GM18502 (cell line): ENCODE results near the gene CPEB1.

Experiments used
- ATAC-seq: cut with Tn5 transposase; IDR thresholded peaks from one replicate; pipeline ENCODE4 v1.9.1; 2021; ENCODE audit warnings: mild to moderate bottlenecking; ENCODE audit not compliant: unreplicated experiment, poor library complexity

Gene CPEB1

DNA sequence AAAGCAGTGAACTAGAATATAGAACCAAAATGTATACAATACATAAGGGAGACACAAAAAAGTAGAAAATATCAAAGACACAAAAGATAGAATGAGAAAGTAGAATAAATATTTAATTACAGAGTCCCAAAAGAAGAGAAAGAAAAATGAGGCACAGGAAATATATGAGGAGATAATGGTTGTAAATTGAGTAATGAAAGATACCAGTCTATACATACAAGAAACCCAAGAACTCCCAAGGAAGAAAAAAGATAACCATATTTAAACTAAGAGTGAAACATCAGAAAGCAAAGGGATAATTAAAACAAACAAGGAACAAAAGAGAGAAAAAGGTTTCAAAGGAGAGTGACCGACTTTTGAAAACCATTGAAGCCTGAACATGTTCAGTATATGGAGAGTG is 47.3 kb downstream of the CPEB1 start:
- ATAC-seq: no peak

DNA sequence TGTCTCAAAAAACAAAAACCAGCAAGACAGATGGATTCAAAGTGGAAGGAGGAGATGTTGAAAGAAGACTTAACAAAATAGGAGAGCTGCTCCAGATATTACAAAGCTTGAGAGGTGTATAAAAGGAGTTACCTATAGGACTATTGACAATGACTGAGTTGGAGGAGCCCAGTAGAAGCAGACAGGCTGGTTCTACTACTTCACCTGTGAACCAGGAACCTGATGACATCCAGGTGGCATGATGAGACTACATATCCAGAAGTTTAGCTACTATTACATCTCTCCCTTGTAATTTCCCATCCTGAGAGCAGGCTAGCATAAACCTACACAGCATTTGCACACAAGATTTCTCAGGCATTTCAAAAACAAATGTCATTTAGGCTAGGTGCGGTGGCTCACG is 49.3 kb downstream of the CPEB1 start:
- ATAC-seq: no peak

DNA sequence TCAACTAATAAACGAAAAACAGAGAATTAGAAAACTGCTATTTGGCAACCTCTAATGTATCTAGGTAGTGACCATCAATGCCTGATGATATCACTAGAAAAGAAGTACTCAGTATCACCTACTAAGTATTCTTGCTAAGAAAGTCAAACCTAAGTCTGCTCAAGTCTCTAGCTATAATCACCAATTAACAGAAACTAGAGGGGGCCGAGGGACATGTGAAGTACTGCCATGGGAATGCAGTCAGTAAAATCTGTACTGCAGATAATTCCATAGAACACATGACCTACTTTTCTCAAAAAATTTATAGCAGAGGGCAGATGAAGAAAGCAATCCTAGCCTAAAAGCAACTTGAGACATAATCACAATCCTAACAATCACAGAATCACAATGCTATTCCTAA is 51.4 kb downstream of the CPEB1 start:
- ATAC-seq: no peak

- no peak for ATAC-seq
Observed at GRCh38 chr15:82595203-82595602, 52.0 kb downstream of the CPEB1 start.

DNA sequence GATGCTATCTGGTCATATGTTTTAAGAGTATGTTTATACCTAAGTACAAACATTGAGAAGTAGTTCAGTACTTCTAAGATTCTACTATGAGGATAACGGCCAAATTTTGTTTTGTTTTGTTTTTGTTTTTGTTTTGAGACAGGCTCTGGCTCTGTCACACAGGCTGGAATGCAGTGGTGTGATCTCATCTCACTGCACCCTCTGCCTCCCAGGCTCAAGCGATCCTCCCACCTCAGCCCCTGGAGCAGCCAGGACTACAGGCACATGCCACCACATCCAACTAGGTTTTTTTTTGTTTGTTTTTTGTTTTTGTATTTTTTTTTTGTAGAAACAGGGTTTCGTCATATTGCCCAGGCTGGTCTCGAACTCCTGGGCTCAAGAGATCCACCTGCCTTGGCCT is 59.4 kb downstream of the CPEB1 start:
- no peak for ATAC-seq

GRCh38 chr15:82585072-82585471 is 62.1 kb downstream of the CPEB1 start:
- no peak for ATAC-seq

DNA sequence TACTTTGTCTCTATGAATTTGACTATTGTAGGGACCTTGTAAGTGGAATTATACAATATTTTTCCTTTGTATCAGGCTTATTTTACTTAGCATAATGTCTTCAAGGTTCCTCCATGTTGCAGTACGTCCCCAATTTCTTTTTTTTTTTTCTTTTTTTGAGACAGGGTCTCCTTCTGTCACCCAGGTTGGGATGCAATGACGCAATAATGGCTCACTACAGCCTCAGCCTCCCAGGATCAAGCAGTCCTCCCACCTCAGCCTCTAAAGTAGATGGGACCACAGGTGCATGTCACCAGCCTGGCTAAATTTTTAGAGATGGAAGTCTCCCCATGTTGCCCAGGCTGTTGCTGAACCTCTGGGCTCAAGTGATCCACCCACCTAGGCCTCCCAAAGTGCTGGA is 66.5 kb downstream of the CPEB1 start:
- ATAC-seq: no peak

DNA sequence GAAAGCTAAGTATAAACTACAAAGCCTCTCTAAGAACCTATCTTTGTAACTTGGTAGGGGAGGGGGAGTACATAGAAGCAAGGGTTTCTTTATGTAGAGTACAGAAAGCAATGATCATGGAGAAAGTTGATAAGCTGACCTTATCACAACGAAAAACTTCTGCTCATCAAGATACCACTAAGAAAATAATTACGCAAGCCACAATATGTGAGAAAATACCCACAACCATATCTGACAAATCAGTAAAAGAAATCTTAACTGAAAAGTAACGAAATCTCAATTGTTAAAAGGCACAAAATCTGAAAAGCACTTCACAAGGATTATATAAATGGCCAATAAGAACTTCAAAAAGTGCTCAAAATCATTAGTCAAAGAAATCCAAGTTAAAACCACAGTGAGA is 71.8 kb downstream of the CPEB1 start:
- no peak for ATAC-seq

DNA sequence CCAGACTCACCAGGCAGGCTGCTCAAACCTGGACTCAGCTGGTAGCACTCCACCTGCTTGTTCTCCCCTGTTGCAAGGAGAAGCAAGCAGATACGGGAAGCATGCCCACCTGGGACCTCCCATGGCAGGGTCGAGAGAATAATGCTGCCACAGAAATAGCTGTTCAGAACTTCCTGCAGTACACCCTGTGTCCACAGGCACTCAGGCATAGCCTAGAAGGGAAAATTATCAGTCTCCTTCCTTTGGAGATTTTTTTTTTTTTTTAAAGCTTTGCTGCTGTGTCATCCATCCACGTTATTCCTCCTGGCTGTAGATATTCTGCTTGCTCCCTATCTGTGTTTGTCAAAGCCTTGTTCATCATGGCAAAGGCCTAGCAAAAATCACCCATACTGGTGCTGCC is 74.2 kb downstream of the CPEB1 start:
- no peak for ATAC-seq

- ATAC-seq: no peak
Observed at GRCh38 chr15:82572311-82572710, 74.9 kb downstream of the CPEB1 start.

- no peak for ATAC-seq
Observed at GRCh38 chr15:82571722-82572222, 75.4 kb downstream of the CPEB1 start.

DNA sequence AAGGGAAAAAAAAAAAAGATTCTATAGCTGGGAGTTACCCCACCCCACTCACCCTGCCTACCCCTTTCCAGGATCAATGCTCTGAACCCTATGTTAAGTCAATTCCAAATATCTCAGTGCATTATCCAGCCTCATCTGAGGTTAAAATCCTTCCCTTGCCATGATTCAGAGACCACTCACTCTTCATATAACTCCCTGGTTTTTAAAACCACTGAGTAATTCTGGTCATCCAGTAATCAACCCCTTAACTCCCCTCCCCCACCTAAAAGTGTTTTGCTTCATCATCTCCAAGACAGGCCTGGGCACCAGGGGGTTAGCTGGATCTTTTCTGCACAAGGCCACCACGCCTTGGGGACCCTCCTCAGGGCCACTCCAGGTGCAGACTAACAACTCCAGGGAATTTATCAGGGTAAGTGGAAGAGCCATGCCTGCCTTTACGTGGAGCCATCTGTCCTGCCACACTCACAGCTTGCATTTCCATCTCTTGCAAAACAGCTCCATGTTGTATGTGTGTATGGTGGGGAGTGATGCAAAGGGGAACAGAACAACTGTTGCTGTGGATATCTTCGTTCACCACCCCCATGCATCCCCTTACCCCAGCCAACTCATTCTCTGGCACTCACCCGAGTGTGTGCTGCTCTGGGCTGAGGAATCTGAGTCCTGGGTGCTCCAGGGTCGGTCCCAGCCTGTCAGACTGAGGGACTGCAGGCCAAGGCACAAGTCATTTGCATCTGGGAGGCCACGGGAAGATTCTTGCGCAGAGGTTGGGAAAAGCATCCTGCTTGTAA is 76.2 kb downstream of the CPEB1 start:
- no peak for ATAC-seq

DNA sequence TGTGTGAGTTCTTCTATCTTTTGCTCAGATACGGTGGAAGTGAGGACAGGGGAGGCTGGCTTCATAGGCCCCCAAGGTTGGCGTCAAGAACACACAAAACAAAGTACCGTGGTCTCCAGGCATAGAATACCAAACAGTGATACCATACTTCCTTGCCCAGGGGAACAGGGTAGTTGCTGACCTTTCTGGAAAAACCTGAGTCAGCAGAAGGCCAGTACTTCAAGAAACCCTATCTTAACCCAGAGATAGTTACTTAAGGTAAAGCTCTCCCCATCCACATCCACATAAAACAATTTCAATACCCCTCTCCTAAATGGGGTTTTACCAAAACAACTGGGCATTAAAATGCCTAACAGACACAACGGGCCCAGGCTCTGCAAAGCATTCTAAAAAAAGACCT is 77.3 kb downstream of the CPEB1 start:
- ATAC-seq: no peak

GRCh38 chr15:82568986-82569385 is 78.2 kb downstream of the CPEB1 start:
- no peak for ATAC-seq

- ATAC-seq: no peak
Observed at GRCh38 chr15:82567661-82568060, 79.5 kb downstream of the CPEB1 start.

DNA sequence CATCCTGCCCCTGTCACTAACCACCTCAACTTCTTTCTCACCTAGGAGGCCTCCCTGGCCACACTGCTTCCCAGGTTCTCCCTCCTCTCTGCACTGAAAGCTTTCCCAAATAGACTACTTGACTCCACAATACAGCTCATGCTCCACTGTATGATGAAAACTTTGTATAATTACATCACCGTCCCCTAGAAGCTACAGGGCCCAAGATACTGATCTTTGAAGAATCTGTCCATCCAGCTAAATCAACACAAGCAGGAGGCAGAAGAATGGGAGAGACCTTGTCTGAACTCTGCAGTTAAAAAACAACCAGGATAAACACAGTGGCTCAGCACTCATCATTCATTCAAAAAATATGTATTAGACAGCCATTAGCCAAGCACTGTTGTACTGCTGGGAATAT is 80.5 kb downstream of the CPEB1 start:
- ATAC-seq: no peak

DNA sequence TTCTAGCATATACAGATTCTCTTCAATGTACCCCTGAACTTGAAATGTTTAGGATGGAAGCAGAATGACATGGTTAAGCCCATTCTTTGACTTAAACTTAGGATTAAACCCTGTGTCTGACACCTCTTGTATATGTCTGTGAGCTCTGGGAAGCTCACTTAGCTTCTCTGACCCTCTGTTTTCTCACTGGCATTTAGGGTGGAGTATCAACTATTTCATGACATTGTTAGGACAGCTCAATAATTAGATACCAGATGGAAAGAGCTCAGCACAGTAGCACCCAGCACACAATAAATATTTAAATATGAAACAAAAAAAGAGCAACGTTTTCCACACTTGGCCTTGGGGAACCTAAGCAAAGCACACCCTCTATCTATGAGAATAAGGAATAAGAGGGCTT is 88.7 kb downstream of the CPEB1 start:
- ATAC-seq: no peak

GRCh38 chr15:82556315-82557035 is 90.7 kb downstream of the CPEB1 start:
- ATAC-seq: no peak

DNA sequence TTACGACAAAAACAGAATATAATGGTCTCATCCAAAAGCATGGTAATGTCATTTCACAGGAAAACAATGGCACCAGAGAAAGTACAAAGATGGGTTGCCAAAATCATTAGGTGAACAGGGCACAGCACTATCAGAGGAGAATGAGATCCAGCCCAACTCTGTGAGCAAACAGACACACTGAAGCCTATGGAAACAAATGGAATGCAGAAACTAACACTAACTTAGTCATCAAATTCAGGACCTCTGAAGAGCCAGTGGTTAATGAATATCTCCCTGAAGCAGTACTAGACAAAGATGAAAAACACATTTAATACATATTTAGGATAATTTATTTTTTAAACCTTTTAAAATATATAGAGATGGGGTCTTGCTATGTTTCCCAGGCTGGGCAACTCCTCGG is 92.3 kb downstream of the CPEB1 start:
- ATAC-seq: no peak

DNA sequence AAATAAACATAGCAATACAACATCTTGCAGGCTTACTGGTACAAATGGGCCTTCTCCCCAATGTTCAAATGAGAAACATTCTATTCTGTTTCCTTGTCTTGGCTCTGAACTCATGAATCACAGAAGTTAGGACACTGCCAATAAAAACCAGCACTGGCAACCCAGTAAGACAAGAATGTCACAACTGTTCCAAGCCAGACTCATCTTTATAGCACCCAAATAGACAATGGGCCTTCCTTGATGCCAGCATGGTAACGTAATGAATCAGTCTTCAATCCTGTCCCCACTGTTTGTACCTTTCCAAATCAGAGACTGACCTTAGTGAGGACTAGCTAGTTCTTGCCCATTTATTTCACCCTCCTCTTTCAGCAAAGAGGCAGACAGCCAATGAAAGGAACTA is 92.8 kb downstream of the CPEB1 start:
- ATAC-seq: no peak

DNA sequence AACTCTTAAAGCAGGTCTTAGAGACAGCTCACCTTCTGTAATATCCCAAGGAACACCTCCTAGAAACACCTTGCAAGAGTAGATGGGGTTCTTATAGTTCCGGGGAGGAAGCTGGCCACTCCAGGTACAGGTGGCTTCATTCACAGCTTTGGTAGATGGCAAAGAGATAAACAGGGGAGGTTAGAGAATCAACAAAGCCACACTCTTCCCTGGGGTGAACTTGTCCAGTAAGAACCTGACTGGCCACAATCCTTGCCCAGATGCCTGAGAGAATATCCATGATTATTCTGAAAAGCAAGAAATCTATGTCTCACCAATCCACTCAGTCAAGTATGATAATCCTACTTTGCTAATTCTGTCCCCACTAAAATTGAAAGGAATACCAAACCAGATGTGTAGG is 93.3 kb downstream of the CPEB1 start:
- no peak for ATAC-seq

GRCh38 chr15:82552861-82553260 is 94.3 kb downstream of the CPEB1 start:
- ATAC-seq: no peak
